Activated naive CD8-positive, alpha-beta T cell treated with anti-CD3 and anti-CD28 coated beads, Interleukin-2, amount 50 U/mL, for 16 hours (primary cell): ENCODE data around the gene OR14A16.

Experiments
- DNase-seq: peaks from one replicate; pipeline ENCODE4 v3.0.0-alpha.2; 2020; ENCODE audit warnings: low read depth, low spot score

OR14A16 gene, protein sequence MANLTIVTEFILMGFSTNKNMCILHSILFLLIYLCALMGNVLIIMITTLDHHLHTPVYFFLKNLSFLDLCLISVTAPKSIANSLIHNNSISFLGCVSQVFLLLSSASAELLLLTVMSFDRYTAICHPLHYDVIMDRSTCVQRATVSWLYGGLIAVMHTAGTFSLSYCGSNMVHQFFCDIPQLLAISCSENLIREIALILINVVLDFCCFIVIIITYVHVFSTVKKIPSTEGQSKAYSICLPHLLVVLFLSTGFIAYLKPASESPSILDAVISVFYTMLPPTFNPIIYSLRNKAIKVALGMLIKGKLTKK

DNA sequence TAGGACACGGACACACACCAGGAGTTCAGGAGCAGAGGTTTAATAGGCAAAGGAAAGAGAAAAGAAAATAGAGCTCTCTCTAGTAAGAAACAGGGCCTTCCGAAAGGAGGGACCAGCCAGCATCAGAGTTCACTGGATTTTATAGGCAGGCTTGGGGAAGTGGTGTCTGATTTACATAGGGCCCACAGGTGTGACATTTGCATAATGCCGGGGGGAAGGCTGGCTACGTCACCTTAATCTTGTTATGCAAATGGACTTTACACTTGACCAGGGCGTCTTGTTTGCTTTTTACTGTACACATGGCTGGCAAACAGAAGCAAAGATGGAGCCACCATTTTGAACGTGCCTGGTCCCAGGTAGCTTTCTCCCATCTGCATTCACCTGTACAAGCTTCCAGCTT is at the start of gene OR14A16:
Gene OR14A16 (minus strand): TSS at position 97 of the 400 bp plus-strand sequence. CDS start 8,390 bp downstream, outside the sequence.
- DNase-seq = no peak

DNA sequence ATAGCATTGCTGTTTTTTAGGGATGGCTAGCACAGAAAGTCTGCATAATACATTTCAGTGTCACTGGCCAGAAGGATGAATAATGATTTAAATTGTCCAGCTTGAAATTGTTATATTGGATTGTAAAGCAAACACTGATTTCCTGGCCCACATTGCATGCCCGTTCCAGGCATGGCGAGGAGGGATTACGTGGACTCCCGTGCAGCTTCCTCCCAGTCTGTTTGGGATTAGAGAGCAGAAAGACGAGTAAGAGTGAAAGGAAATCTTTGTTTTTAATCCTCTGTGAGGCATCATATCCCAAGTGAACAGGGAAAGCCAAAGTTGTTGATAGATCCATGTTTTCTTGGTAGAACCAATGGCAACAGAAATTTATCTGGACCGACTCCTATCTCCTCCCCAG is 41.5 kb upstream of the OR14A16 start:
- DNase-seq = no peak

DNA sequence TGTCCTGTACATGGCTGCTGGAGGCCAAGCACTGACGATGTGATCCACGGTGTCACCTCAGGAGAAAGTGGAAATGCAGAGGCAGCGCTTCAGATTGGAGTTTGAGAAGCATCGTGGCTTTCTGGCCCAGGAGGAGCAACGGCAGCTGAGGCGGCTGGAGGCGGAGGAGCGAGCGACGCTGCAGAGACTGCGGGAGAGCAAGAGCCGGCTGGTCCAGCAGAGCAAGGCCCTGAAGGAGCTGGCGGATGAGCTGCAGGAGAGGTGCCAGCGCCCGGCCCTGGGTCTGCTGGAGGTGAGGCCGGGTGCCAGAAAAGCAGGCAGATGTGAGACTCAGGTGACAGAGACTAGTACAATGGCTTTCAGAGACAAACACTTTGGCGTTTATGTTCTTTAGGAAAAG is 40.7 kb upstream of the OR14A16 start:
- no peak for DNase-seq

DNA sequence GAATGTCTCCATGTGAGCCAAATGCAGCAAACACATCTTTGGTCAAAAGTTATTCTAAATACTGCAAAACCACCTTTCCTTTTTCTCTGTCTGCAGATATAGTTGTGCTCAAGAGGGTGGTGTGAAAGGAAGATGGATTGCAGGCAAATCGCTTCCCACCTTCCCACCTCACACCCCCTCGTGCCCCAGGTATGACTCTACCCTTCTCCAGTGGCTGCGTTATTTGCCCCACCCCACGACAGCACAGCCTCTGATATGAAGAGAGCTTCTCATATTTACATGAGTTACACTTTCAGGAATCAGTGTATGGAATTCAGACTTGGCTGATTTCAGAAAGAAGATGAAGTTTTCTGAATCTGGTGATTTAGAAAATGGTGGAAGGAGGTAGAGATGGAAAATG is 38.8 kb upstream of the OR14A16 start:
- DNase-seq = no peak

DNA sequence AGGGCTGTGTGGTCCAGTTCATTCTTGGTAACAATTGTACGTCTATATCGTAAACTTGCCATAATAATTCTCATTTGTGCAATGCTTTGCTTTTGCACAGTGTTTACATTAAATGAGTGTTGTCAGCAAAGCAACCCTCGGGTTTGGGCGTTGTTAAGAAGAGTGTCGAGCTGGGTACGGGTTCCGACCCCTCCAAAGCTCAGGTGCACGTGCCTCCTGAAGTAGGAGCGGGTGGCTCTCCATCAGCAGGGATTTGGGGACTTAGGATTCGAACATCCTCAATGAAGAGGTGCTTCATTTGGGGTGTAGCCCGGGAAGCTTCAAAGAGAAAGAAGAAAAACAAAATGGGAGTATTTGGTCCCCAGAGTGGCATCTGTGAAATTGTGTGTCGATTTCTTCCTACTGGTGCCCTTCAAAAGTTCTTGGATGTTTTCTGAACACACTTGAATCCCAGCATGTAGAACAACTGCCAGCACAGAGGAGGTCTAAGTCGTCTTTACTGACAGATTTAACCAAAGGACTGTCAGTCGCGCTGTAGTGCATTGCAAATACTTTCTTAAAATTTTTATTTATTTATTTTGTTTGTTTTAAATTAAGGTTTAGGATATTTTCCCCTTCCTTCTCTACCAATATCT is 34.2 kb upstream of the OR14A16 start:
- no peak for DNase-seq

DNA sequence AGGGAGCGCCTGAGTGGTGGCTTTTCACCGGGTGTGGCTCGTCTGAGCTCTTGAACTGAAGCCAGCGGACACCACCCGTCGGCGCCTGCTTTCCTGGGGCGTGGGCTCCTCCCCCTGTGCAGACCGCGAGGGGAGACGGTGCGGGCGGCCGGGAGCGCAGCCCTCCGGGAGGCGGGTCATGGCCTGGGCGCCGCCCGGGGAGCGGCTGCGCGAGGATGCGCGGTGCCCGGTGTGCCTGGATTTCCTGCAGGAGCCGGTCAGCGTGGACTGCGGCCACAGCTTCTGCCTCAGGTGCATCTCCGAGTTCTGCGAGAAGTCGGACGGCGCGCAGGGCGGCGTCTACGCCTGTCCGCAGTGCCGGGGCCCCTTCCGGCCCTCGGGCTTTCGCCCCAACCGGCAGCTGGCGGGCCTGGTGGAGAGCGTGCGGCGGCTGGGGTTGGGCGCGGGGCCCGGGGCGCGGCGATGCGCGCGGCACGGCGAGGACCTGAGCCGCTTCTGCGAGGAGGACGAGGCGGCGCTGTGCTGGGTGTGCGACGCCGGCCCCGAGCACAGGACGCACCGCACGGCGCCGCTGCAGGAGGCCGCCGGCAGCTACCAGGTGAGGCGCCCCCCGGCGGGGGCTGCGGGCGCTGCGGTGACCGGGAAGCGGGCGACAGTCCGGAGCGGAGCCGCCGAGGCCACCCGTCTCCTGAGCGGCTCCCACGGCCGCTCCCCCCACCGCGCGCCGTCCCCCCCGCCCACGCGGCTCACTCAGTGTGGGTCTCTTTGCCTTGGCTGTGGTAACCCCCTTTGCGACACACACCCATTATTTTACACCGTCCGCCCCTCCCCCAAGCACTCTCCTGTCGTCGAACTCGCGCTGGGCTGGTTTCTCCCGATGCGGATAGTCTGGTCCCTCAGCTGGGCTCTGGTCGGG is 33.4 kb upstream of the OR14A16 start, which contains the start of gene TRIM58:
Gene TRIM58 (plus strand): TSS at position 119 of the 916 bp plus-strand sequence. CDS start 60 bp downstream, at position 179.
- no peak for DNase-seq

DNA sequence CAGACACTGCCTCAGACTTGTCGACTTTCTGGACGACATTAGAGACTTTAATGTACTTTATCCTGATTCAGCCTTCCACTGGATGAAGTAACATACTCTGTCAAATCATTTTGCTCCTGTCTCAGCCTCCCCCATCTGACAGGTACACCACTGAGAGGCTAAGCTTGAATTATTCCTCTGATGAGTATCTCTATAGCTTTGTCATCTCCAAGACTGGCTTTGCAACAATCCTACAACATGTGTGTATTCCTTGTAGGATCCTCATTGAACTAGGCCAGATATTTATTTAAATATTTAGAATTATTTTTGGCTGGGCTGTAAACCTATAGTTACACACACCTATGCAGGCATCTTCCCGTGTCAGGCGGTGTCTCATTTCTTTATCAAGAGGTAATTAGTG is 32.0 kb upstream of the OR14A16 start:
- DNase-seq = no peak

DNA sequence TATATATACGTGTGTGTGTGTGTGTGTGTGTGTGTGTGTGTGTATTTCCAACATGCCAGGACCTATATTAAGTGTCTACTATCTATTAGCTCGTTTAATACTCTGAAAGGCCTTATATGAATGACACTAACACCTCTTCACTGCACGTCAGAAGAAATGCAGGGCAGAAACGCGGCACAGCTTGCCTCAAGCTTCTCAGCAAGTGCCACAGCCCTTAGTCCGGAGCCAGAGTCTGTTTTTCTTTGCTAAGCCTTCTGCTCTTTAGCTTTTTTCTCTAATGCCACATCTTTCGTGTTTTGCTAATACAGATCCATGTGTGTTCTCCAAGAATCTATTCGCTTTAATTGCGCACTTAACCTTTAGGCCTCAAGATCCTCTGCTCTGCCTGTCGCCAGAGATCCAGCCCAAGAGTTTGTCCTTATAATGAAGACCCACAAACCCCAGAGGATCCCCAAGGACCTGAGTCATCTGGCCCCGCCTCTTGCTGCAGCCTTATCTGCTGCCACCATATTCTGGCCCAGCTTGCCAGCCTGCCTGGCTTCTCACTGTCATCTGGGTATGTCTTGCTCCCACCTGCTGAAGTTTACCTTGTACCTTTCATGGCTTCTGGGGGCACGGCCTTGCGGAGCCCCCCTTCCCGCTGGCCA is 31.1 kb upstream of the OR14A16 start:
- no peak for DNase-seq

DNA sequence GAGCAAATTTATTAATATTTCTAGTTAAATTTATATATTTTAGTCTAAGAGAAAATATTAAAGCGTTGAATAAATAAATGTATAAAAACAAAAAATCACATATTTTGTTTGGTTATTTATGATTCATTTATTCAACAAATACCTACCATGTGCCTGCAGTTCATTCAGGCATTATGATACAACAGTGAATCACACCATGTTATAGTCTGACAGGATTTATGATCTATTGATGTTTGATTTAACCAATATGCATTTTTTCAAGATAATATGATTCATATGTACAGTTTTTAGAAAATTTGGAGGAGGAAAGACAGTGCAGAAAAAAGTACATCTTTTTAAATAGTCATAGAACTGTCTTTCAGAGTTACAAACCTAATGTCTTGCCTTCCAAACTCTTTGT is 25.7 kb upstream of the OR14A16 start:
- DNase-seq = no peak

DNA sequence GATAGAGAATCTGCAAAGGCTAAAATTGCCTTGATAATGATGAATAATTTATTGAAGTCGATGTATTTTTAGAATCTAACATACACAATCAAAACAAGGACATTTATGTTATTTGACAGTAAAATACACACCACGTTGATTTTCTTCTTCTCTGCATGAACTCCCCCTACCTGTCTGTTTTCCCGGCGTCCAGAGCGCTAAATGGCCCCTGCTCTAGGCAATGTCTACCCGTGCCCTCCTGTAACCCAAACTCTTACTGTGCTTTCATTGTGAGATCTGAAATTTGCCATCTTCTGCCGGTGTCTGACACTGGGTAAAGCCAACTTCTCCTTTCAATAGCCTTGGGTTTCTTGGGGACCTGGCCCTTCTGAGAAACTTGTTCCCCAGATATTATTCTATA is 24.4 kb upstream of the OR14A16 start:
- DNase-seq = no peak

DNA sequence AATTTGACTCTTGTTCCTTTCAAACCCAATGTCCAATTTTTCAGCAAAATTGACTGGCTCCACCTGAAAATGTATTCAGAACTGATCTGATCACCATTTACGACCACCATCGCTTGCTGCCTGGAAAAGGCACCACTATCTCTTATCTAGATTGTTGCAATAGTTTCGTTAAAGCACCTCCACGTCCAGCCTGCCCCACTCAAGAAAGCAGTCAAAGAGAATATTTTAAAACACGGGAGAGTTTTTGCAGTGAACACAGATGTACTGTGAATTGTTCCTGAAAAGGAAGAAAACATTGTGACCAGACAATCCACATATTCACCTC is 21.7 kb upstream of the OR14A16 start:
- DNase-seq = no peak

DNA sequence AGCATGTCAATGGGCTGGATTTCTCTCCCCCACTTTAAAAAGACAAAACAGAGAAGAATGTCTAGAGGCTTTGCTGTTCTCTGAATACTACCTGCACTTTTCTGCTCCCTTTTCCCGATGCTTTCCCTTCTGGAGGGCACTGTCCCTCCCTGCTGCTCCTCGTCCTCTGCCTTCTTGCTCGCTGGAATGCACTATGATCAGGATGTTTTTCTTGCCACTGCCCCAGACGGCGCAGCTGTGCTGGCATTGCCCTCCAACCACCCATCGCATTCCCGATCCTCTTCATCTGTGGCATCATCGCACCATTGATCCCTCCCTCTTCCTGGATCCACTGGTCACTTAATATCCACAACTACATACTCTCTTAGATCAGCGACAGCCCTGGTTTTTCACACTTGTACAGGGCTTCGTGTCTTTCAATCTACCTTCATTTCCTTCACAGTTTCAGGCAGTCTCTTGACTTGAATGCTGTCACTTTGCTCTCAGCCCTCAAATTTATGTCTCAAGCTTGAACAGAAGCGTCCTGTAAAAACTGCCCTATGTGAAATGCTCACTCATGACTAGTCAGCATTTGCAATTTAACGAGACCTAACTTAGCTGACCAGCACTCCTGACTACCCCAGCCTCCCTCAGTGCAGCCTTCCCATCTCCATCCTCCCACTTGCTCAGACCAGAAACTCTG is 21.2 kb upstream of the OR14A16 start:
- no peak for DNase-seq

DNA sequence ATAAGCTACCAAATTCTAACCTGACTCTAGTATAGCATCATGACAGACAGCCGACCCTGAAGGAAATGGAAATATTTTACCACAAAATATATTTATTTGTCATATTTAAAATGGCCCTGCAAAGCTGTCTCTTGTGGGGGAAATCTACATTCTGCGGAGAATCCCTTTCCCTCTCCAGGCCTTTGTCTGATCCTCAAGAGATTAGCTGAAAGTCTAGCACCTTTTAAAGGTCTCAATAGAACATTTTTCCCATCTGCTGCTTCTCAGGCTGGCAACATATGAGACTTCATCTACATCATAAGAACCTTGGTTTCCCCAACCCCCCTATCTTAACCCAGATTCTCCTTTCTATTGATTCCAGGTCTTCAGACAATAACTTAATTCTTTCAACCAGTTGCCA is 19.5 kb upstream of the OR14A16 start:
- no peak for DNase-seq

DNA sequence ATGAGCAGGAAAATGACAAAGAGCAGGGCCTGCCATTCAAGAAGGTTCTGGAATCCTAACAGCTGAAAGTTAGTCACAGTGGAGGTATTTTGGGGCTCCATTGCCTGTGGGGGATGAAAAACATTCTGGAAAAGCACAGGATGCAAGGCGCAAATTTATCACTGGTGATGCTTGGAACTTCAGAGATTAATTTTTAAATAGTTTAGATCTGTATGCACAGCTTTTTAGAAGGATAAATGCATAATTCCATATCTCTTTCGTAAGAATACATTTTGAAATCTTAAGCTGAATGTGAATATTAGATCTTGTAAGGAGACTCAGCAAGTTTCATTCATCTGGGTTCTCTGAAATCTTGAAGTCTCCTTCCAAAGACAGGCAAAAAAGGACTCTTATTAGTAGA is 17.9 kb upstream of the OR14A16 start, which contains the start of gene OR11L1:
Gene OR11L1 (minus strand): TSS at position 101 of the 400 bp plus-strand sequence. CDS start 0 bp downstream, at position 101.
- DNase-seq = no peak

DNA sequence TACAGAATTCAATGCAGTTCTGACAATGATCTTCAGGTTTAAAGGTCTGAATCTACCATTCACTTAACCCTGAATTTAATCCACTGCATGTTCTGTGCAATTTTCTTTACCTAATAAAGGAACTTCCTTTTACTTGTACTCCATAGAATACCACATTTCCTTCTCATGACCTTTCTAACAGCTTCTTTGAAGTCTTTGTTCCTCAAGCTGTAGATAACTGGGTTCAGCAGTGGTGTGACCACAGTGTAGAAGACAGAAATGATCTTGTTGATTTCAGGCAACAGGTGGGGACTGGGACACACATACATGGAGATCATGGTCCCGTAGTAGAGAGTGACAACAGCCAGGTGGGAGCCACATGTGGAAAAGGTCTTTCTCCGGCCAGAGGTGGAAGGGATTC is 16.9 kb upstream of the OR14A16 start:
- DNase-seq = no peak

DNA sequence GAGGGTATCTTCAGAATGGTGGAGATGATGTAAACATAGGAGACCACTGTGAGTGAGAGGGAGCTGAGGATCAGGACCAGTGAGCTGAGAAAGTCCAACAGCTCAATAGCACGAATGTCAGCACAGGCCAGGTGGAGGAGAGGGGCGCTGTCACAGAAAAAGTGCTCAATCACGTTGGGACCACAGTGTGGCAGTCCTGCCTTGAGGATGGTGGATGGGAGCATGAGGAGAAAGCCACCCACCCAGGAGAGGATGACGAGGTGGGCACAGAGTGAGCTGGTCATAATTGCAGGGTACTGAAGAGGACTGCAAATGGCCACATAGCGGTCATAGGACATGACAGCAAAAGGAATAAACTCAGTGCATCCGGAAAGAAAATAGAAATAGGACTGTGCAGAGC is 9.7 kb upstream of the OR14A16 start:
- no peak for DNase-seq

DNA sequence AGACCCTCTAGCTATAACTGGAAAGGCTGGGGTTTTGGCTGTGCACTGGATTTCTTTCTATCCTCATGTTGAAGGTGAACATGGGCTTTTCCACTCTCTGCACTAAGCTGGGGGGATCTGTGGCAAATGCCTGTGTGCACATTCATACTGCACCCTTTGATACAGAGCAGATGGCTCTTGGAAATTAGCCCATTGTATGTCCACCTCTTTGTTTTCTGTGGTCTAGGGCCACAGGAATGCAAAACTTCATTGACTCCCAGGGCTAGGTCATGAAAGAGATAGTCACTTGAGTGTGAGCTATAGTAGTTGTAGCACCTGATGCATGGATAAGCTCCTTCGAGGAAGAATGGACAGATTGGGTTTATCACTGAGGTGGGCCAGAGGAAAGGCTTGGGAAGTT is 5.7 kb upstream of the OR14A16 start:
- no peak for DNase-seq

DNA sequence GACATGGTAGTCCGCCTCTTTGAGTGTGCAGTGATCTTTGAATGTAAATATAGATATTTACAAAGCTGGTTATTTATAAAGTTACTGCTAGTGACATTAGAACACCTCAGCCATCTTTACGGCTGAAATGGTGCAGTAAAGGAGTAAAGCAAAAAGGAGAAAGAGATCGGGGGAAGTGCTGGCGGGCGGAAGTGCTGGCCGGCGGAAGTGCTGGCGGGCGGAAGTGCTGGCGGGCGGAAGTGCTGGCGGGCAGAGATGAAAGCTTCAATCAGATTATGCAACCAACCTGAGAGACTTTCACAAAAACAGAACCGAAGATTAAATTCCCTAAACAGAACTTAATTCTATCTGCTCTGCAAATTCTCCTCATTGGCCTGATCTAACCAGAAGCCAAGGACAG is 1.4 kb upstream of the OR14A16 start:
- DNase-seq = no peak

DNA sequence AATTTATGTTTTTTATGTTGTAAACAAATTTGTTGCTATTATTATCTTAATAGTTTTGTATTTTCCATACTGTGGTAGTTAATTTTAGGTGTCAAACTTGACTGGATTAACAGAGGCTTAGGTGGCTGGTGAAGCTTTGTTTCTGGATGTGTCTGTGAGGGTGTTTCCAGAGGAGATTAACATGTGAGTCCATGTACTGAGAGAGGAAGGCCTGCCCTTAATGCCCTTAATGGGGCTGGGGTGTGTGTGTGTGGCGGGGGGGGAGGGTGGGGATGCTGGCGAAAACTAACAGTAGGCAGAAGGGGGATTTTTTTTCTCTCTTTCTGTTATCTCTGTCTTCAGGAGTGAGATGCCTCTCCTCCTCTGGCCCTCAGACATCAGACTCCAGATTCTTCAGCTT is 1.9 kb downstream of the OR14A16 start:
- DNase-seq = no peak

DNA sequence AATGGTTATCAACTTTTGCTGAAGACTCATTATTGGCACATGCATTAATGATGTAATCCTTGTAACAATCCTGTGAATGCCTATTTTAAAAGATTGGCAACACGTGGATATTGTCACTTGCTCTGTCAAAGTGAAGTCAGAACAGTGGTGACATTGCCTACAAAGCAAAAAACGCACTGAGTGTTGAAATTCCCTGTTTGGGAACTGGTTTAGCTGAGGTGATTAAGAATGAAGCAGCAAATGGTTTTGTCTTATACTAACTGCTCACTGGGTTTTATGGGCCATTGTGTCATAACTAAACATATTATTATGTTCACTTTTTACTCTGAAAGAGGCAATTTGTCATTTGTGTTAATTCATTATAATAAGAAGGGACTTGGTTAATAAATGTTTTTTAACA is 11.3 kb downstream of the OR14A16 start:
- no peak for DNase-seq

DNA sequence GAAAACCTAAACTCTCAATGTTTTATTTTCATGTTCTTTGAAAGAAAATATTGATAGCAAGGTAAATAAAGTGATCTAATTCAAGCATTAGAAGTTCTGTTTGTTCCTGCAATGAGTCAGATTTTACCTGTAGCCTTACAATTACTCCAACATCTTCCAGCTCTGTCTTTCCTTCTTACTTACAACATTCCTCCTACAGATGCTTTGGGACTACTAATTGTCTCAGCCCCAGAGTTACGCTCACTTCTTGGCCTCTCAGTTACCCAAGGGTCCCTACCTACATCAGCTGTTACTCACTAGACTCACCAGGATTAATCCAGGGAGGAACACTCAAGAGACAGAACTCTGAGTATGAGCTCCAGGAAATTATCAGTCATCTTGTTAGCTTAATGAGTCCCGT is 26.4 kb downstream of the OR14A16 start:
- DNase-seq = no peak
